WERI-Rb-1 (cell line): Measurements from ENCODE around the gene HDGF.

Source experiments
- DNase-seq: peaks from one replicate; pipeline ENCODE4 v3.0.0-alpha.2; 2020
- H3K27ac ChIP-seq: fragments of 250-450 bp; sonication (Bioruptor Pico); 2 replicates; pipeline ENCODE4 v1.5.1; 2020; ENCODE audit warnings: mild to moderate bottlenecking, moderate library complexity
- H3K27me3 ChIP-seq: fragments of 250-450 bp; sonication (Bioruptor Pico); 2 replicates; pipeline ENCODE4 v1.5.1; 2021; ENCODE audit warnings: mild to moderate bottlenecking, low read depth, moderate library complexity; ENCODE audit not compliant: insufficient read depth, severe bottlenecking
- H3K36me3 ChIP-seq: fragments of 250-450 bp; sonication (Bioruptor Pico); 2 replicates; pipeline ENCODE4 v1.5.1; 2020; ENCODE audit warnings: mild to moderate bottlenecking, moderate library complexity
- H3K4me3 ChIP-seq: 2 replicates; pipeline ENCODE4 v1.5.1; 2011; ENCODE audit warnings: low read depth, mild to moderate bottlenecking, control low read depth, low read length
- H3K9me3 ChIP-seq: fragments of 250-450 bp; sonication (Bioruptor Pico); 2 replicates; pipeline ENCODE4 v1.5.1; 2021; ENCODE audit warnings: mild to moderate bottlenecking, moderate library complexity; ENCODE audit not compliant: severe bottlenecking
- CTCF ChIP-seq: IDR thresholded peaks from 2 replicates; pipeline ENCODE4 v1.5.1; 2011; ENCODE audit warnings: low read depth, mild to moderate bottlenecking, control low read depth, inconsistent platforms, low read length

HDGF gene

GRCh38 chr1:156781585-156782186 is 30.2 kb upstream of the HDGF start:
- Histone ChIP-seq H3K4me3 (no peak overlapping the region), H3K9me3 (no peaks in the 10 kb centered on the region), H3K27ac (no peak overlapping the region), H3K36me3 (peaks cover 75% of the 10 kb centered on the region), H3K27me3 (no peaks in the 10 kb centered on the region)
- DNase-seq: no peak
- no peak for TF ChIP-seq CTCF

GRCh38 chr1:156777573-156777972 is 26.1 kb upstream of the HDGF start:
- H3K4me3 ChIP-seq: no peak overlapping the region
- H3K27me3 ChIP-seq: no peaks in the 10 kb centered on the region
- no peak overlapping the region for H3K27ac ChIP-seq

GRCh38 chr1:156776942-156777341 is 25.5 kb upstream of the HDGF start:
- DNase-seq: no peak
- Histone ChIP-seq H3K4me3 (no peak overlapping the region), H3K27me3 (no peaks in the 10 kb centered on the region), H3K27ac (no peak overlapping the region), H3K9me3 (no peaks in the 10 kb centered on the region), H3K36me3 (peaks cover 70% of the 10 kb centered on the region)
- TF ChIP-seq CTCF: no peak

More at GRCh38 chr1:156777573-156777972, 26.1 kb upstream of the HDGF start:
- Histone ChIP-seq H3K9me3 (no peaks in the 10 kb centered on the region), H3K36me3 (peaks cover 70% of the 10 kb centered on the region)
- DNase-seq: no peak
- no peak for TF ChIP-seq CTCF

GRCh38 chr1:156775799-156776198 is 24.3 kb upstream of the HDGF start:
- Histone ChIP-seq H3K27ac (no peak overlapping the region), H3K9me3 (no peaks in the 10 kb centered on the region), H3K27me3 (no peaks in the 10 kb centered on the region), H3K36me3 (peaks cover 70% of the 10 kb centered on the region), H3K4me3 (no peak overlapping the region)
- DNase-seq: no peak
- no peak for TF ChIP-seq CTCF

GRCh38 chr1:156773607-156774006 is 22.1 kb upstream of the HDGF start:
- no peak overlapping the region for H3K4me3 ChIP-seq
- no peak for TF ChIP-seq CTCF
- H3K27me3 ChIP-seq: no peaks in the 10 kb centered on the region
- H3K27ac ChIP-seq: no peak overlapping the region
- H3K36me3 ChIP-seq: peaks cover 71% of the 10 kb centered on the region
- no peak for DNase-seq
- no peaks in the 10 kb centered on the region for H3K9me3 ChIP-seq
